Breast epithelium (tissue), 3 donors: ENCODE data around the gene KSR2.

Experiments used
- CTCF ChIP-seq, 3 donors: fragments of 450-650 bp; IDR thresholded peaks; one replicate each; pipeline ENCODE4 v1.5.1; 2016 to 2017; ENCODE audit warnings: antibody characterized with exemption in 3 of 3, mild to moderate bottlenecking in 3 of 3, moderate library complexity in 3 of 3
- POLR2A ChIP-seq: fragments of 450-650 bp; IDR thresholded peaks from one replicate; pipeline ENCODE4 v1.6.1; 2016; ENCODE audit warnings: antibody characterized with exemption, mild to moderate bottlenecking, moderate library complexity
- POLR2AphosphoS5 ChIP-seq, 3 donors: sonication (generic); formaldehyde crosslinking; IDR thresholded peaks; one replicate each; pipeline ENCODE4 v1.6.1; 2017; ENCODE audit warnings: antibody characterized with exemption in 3 of 3

- TF ChIP-seq CTCF (IDR thresholded peaks at IDR 0.05) (no peak), POLR2A (no peak), POLR2AphosphoS5 (IDR thresholded peaks at IDR 0.05) (no peak)
These were observed 388.1 kb downstream of the KSR2 start for GRCh38 chr12:117580718-117581062.
